ENCODE results near the gene ALG12. TPM values are rescaled to one million over a fixed set of nuclear protein-coding genes. Genes with fewer than 3 reads are reported as not detected.

The ALG12 gene
- total RNA-seq, 1 experiment from 2014 or later: 16.6 TPM

GRCh38 chr22:49962751-49963646, 44.8 kb upstream of the ALG12 start:
- POLR2A ChIA-PET: interaction anchor here (0.6 to 1.6 kb wide), 4 partner anchors 8 to 201 kb away, joined by 3 to 11 read pairs (median 4); no protein-coding TSS in a partner anchor
- Histone ChIP-seq H3K27me3 (ENCODE audit: insufficient read depth, low read length) (no peaks in the 10 kb centered on the region), H2AFZ (ENCODE audit: low read depth, low read length, poor library complexity, severe bottlenecking) (no peak overlapping the region), H3K4me2 (ENCODE audit: low read length) (peak overlapping the region; percentile 92), H3K79me2 (ENCODE audit: insufficient read depth, low read length) (peaks cover 47% of the 10 kb centered on the region), H4K20me1 (ENCODE audit: insufficient read depth) (peaks cover 16% of the 10 kb centered on the region; the same call in 1 of the 2 replicates), H3K27ac (ENCODE audit: low read depth, low read length) (peak overlapping the region; percentile 87), H3K9me3 (ENCODE audit: control insufficient read depth in 1 of 2, insufficient read depth in 1 of 2, low read depth in 1 of 2, low read length in 2 of 2) (no peaks in the 10 kb centered on the region), H3K36me3 (ENCODE audit: control insufficient read depth in 1 of 2, insufficient read depth in 2 of 2, low read length in 2 of 2) (peaks cover 18 to 34% of the 10 kb centered on the region in 2 experiments; a peak in 3 of 4 replicates), H3K4me1 (ENCODE audit: control insufficient read depth in 1 of 2, insufficient read depth in 2 of 2, low read length in 2 of 2) (peaks cover 29 to 65% of the 10 kb centered on the region in 2 experiments), H3K4me3 (replicated peaks in 1 of 2; ENCODE audit: low read depth in 1 of 2, low read length in 2 of 2) (peak overlapping the region; percentile 82 to 95), H3K9ac (ENCODE audit: low read length) (peak overlapping the region; percentile 89), H3K9me2 (ENCODE audit: insufficient read depth) (no peaks in the 10 kb centered on the region)
- DNase-seq (ENCODE audit: low read depth, low spot score) (no peak), ATAC-seq (no peak)
- TF ChIP-seq CEBPB (IDR thresholded peaks at IDR 0.05; ENCODE audit: low read depth): no peak
- no peak for TF ChIP-seq CBX3 (IDR thresholded peaks at IDR 0.05; ENCODE audit: low read depth)
- TF ChIP-seq SP1 (IDR thresholded peaks at IDR 0.05; ENCODE audit: low read depth): no peak
- TF ChIP-seq ZNF274 (IDR thresholded peaks at IDR 0.05; ENCODE audit: low read depth, low read length): no peak
- 0 out of 2 replicates have a peak, but pooled peaks have one; percentile 12 for TF ChIP-seq POLR2AphosphoS5 (IDR thresholded peaks at IDR 0.05; ENCODE audit: low read depth, low read length)
- no peak for TF ChIP-seq MAX (IDR thresholded peaks at IDR 0.05)
- intact Hi-C loops (cut with micrococcal nuclease): no loop called here
- CTCF ChIA-PET: interaction anchor here (0.7 kb wide), 1 partner anchor 8 kb away, joined by 3 read pairs; no protein-coding TSS in a partner anchor
- no TSS peak for BruUV-seq (replicated peaks)
- RAD21 ChIA-PET (ENCODE audit: low non-redundant PET in 1 of 2, low total read pairs in 2 of 2, uncharacterized antibody in 2 of 2, unreplicated experiment in 2 of 2): no interaction called here
